Calu3 (cell line): Measurements from ENCODE around the gene MMD2. TPM values are rescaled to one million over a fixed set of nuclear protein-coding genes. Genes with fewer than 3 reads are reported as not detected.

Experiments used
- BruUV-seq: library from RNA; stranded (reverse); fragments of 400-500 nt; replicated peaks from 2 replicates; lab custom pipeline; 2021; lab: Mats Ljungman, UMichigan
- CTCF ChIA-PET: fragments of 300-600 bp; sonication (Branson Sonifier 250); formaldehyde crosslinking; loops from one replicate; lab custom pipeline; 2022; ENCODE audit warnings: antibody characterized with exemption; lab: Charles Lee
- DNase-seq: peaks from one replicate; pipeline ENCODE4 v3.0.0; 2022
- H3K27ac Mint-ChIP-seq: one replicate; pipeline ENCODE4 v1.8.0; 2022; ENCODE audit warnings: mixed read lengths; ENCODE audit not compliant: unreplicated experiment
- H3K27me3 Mint-ChIP-seq: one replicate; pipeline ENCODE4 v1.8.0; 2022; ENCODE audit warnings: mixed read lengths; ENCODE audit not compliant: unreplicated experiment
- H3K36me3 Mint-ChIP-seq: one replicate; pipeline ENCODE4 v1.8.0; 2022; ENCODE audit warnings: mild to moderate bottlenecking, moderate library complexity, mixed read lengths; ENCODE audit not compliant: insufficient read depth, unreplicated experiment
- H3K4me1 Mint-ChIP-seq: one replicate; pipeline ENCODE4 v1.8.0; 2022; ENCODE audit warnings: mild to moderate bottlenecking, low read depth, mixed read lengths; ENCODE audit not compliant: unreplicated experiment
- H3K4me3 Mint-ChIP-seq: one replicate; pipeline ENCODE4 v1.8.0; 2022; ENCODE audit warnings: mild to moderate bottlenecking, low read depth, moderate library complexity, mixed read lengths; ENCODE audit not compliant: unreplicated experiment
- H3K9me3 Mint-ChIP-seq: one replicate; pipeline ENCODE4 v1.8.0; 2022; ENCODE audit warnings: low read depth, mixed read lengths; ENCODE audit not compliant: unreplicated experiment
- CTCF ChIP-seq: fragments of 200-600 bp; IDR thresholded peaks from one replicate; pipeline ENCODE4 v1.8.0; 2022; ENCODE audit warnings: antibody characterized with exemption; ENCODE audit not compliant: unreplicated experiment
- intact Hi-C: fragments of 100-400 bp; cut with micrococcal nuclease; formaldehyde crosslinking; loops from one replicate; pipeline ENCODE4 v1.10.0; 2022; ENCODE audit not compliant: unreplicated experiment
- total RNA-seq: library from RNA; stranded (reverse); gene quantifications from 2 replicates; pipeline ENCODE4 v1.2.3, GENCODE V29; 2022

MMD2 gene
- total RNA-seq, 1 experiment from 2014 or later: not detected

GRCh38 chr7:4945949-4946348, 13.0 kb downstream of the MMD2 start:
- intact Hi-C loops: no loop called here
- H3K4me3 Mint-ChIP-seq: no peak overlapping the region
- no peaks in the 10 kb centered on the region for H3K9me3 Mint-ChIP-seq
- no peak for DNase-seq
- H3K27me3 Mint-ChIP-seq: peaks cover 81% of the 10 kb centered on the region
- no TSS peak for BruUV-seq
- H3K4me1 Mint-ChIP-seq: no peaks in the 10 kb centered on the region
- no peak for TF ChIP-seq CTCF
- H3K27ac Mint-ChIP-seq: no peak overlapping the region
- H3K36me3 Mint-ChIP-seq: no peaks in the 10 kb centered on the region
- CTCF ChIA-PET: no interaction called here

- no peaks in the 10 kb centered on the region for H3K36me3 Mint-ChIP-seq
- no peak overlapping the region for H3K27ac Mint-ChIP-seq
- H3K27me3 Mint-ChIP-seq: peaks cover 71% of the 10 kb centered on the region
- no peak for TF ChIP-seq CTCF
- intact Hi-C loops: no loop called here
- no peak for DNase-seq
- no peaks in the 10 kb centered on the region for H3K4me1 Mint-ChIP-seq
- CTCF ChIA-PET: interaction anchor here (0.8 to 1.4 kb wide), 2 partner anchors 29 to 139 kb away, joined by 3 to 7 read pairs; no protein-coding TSS in a partner anchor
- H3K4me3 Mint-ChIP-seq: no peak overlapping the region
- BruUV-seq: no TSS peak
- H3K9me3 Mint-ChIP-seq: no peaks in the 10 kb centered on the region
Measured at GRCh38 chr7:4944939-4945338, 14.0 kb downstream of the MMD2 start.

- Mint-ChIP-seq H3K27ac (no peak overlapping the region), H3K36me3 (no peaks in the 10 kb centered on the region), H3K4me3 (no peak overlapping the region), H3K27me3 (peaks cover 54% of the 10 kb centered on the region), H3K9me3 (no peaks in the 10 kb centered on the region), H3K4me1 (no peaks in the 10 kb centered on the region)
- intact Hi-C loops: no loop called here
- DNase-seq: no peak
- CTCF ChIA-PET: interaction anchor here (1.4 kb wide), 1 partner anchor 31 kb away, joined by 3 read pairs; no protein-coding TSS in a partner anchor
- no TSS peak for BruUV-seq
- TF ChIP-seq CTCF: no peak
Measured at GRCh38 chr7:4943297-4943696, 15.7 kb downstream of the MMD2 start.

GRCh38 chr7:4939971-4940728, 18.8 kb downstream of the MMD2 start:
- Mint-ChIP-seq H3K27me3 (peaks cover 23% of the 10 kb centered on the region), H3K27ac (no peak overlapping the region), H3K9me3 (no peaks in the 10 kb centered on the region), H3K4me3 (no peak overlapping the region), H3K4me1 (no peaks in the 10 kb centered on the region), H3K36me3 (no peaks in the 10 kb centered on the region)
- no peak for TF ChIP-seq CTCF
- CTCF ChIA-PET: interaction anchor here (0.6 kb wide), 2 partner anchors 8 to 75 kb away, joined by 3 to 4 read pairs; no protein-coding TSS in a partner anchor
- DNase-seq: no peak
- BruUV-seq: no TSS peak
- intact Hi-C loops: no loop called here
